ENCODE measurements around the gene ITFG1. TPM values are rescaled to one million over a fixed set of nuclear protein-coding genes. Genes with fewer than 3 reads are reported as not detected.

The ITFG1 gene
- total and polyA plus RNA-seq, 2 of the 13 experiments (the other 11 are each of a cell fraction or from before 2014, with no cell fraction given), result 74.5 to 150 TPM

DNA sequence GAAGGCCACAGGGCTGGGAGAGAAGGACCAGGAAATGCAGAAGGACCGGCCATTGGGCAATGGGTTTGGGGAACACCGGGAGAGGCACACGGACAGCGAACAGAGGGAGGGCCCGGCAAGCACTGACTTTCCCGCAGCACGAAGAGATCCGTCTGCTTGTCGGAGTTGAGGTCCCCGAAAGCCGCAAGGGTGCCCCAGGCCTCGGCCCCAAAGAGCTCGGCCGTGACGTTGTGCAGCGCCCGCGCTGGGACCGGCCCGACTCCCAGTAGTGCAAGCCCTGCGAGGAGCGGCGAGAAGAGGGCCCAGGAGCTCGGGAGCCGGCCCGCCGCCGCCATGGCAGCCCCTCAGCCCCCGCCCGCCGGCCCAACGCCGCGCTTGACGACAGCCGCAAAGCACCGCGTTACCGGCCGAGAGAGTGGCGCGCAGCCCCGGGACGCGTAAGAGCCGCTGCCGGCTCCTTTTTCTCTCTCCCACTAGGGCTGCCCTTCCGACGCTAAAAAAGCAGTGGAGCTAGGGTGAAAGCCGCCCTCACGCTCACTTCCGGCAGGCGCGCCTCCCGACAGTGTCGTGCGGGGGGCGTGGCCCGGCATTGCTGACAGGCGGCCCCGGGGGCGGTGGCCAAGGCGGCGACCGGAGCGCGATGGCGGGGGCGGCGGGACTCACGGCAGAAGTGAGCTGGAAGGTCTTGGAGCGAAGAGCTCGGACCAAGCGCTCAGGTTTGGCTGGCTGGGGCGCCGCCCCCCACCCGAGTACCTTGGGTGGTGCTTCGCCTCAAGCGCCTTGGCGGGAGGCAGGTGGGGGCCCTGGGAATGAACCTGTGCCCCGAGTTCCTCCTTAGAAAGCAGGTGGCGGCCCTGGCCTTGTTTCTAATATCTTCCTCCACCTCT, at the start of gene ITFG1, which contains the start of gene PHKB (continued):
- TF ChIP-seq, protein P1, sequence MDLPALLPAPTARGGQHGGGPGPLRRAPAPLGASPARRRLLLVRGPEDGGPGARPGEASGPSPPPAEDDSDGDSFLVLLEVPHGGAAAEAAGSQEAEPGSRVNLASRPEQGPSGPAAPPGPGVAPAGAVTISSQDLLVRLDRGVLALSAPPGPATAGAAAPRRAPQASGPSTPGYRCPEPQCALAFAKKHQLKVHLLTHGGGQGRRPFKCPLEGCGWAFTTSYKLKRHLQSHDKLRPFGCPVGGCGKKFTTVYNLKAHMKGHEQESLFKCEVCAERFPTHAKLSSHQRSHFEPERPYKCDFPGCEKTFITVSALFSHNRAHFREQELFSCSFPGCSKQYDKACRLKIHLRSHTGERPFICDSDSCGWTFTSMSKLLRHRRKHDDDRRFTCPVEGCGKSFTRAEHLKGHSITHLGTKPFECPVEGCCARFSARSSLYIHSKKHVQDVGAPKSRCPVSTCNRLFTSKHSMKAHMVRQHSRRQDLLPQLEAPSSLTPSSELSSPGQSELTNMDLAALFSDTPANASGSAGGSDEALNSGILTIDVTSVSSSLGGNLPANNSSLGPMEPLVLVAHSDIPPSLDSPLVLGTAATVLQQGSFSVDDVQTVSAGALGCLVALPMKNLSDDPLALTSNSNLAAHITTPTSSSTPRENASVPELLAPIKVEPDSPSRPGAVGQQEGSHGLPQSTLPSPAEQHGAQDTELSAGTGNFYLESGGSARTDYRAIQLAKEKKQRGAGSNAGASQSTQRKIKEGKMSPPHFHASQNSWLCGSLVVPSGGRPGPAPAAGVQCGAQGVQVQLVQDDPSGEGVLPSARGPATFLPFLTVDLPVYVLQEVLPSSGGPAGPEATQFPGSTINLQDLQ (CRISPR knock-in tag; IDR thresholded peaks at IDR 0.05), result no peak; the same call in 1 of the 2 replicates
- no peak for TF ChIP-seq RXRA (CRISPR knock-in tag; IDR thresholded peaks at IDR 0.05)
- TF ChIP-seq, protein P2, sequence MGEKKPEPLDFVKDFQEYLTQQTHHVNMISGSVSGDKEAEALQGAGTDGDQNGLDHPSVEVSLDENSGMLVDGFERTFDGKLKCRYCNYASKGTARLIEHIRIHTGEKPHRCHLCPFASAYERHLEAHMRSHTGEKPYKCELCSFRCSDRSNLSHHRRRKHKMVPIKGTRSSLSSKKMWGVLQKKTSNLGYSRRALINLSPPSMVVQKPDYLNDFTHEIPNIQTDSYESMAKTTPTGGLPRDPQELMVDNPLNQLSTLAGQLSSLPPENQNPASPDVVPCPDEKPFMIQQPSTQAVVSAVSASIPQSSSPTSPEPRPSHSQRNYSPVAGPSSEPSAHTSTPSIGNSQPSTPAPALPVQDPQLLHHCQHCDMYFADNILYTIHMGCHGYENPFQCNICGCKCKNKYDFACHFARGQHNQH (CRISPR knock-in tag; IDR thresholded peaks at IDR 0.05), result peak; percentile 77
- TF ChIP-seq KMT2B (CRISPR knock-in tag; IDR thresholded peaks at IDR 0.05), result peak; percentile 96
- peak; percentile 43; the same call in 1 of the 2 replicates for TF ChIP-seq MIER3 (CRISPR knock-in tag; IDR thresholded peaks at IDR 0.05; ENCODE audit: borderline replicate concordance)
- TF ChIP-seq, protein P3, sequence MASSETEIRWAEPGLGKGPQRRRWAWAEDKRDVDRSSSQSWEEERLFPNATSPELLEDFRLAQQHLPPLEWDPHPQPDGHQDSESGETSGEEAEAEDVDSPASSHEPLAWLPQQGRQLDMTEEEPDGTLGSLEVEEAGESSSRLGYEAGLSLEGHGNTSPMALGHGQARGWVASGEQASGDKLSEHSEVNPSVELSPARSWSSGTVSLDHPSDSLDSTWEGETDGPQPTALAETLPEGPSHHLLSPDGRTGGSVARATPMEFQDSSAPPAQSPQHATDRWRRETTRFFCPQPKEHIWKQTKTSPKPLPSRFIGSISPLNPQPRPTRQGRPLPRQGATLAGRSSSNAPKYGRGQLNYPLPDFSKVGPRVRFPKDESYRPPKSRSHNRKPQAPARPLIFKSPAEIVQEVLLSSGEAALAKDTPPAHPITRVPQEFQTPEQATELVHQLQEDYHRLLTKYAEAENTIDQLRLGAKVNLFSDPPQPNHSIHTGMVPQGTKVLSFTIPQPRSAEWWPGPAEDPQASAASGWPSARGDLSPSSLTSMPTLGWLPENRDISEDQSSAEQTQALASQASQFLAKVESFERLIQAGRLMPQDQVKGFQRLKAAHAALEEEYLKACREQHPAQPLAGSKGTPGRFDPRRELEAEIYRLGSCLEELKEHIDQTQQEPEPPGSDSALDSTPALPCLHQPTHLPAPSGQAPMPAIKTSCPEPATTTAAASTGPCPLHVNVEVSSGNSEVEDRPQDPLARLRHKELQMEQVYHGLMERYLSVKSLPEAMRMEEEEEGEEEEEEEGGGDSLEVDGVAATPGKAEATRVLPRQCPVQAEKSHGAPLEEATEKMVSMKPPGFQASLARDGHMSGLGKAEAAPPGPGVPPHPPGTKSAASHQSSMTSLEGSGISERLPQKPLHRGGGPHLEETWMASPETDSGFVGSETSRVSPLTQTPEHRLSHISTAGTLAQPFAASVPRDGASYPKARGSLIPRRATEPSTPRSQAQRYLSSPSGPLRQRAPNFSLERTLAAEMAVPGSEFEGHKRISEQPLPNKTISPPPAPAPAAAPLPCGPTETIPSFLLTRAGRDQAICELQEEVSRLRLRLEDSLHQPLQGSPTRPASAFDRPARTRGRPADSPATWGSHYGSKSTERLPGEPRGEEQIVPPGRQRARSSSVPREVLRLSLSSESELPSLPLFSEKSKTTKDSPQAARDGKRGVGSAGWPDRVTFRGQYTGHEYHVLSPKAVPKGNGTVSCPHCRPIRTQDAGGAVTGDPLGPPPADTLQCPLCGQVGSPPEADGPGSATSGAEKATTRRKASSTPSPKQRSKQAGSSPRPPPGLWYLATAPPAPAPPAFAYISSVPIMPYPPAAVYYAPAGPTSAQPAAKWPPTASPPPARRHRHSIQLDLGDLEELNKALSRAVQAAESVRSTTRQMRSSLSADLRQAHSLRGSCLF (CRISPR knock-in tag; IDR thresholded peaks at IDR 0.05; ENCODE audit: borderline replicate concordance), result no peak
- 0 out of 2 replicates have a peak, but pooled peaks have one; percentile 31 for TF ChIP-seq ZSCAN25 (CRISPR knock-in tag; IDR thresholded peaks at IDR 0.05)
- TF ChIP-seq ZNF207 (IDR thresholded peaks at IDR 0.05; ENCODE audit: borderline replicate concordance), result no peak
- TF ChIP-seq SRF (IDR thresholded peaks at IDR 0.05; ENCODE audit: low read depth, low read length), result no peak
- TF ChIP-seq PHB2 (IDR thresholded peaks at IDR 0.05; ENCODE audit: partially characterized antibody), result no peak
- TF ChIP-seq KDM6A (CRISPR knock-in tag; IDR thresholded peaks at IDR 0.05; ENCODE audit: low read depth), result no peak
- TF ChIP-seq, protein P4, sequence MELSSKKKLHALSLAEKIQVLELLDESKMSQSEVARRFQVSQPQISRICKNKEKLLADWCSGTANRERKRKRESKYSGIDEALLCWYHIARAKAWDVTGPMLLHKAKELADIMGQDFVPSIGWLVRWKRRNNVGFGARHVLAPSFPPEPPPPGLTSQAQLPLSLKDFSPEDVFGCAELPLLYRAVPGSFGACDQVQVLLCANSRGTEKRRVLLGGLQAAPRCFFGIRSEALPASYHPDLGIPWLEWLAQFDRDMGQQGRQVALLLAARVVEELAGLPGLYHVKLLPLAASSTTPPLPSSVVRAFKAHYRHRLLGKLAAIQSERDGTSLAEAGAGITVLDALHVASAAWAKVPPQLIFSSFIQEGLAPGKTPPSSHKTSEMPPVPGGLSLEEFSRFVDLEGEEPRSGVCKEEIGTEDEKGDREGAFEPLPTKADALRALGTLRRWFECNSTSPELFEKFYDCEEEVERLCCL (CRISPR knock-in tag; IDR thresholded peaks at IDR 0.05; ENCODE audit: borderline replicate concordance), result 0 out of 2 replicates have a peak, but pooled peaks have one; percentile 35
- no peak for TF ChIP-seq HNRNPH1 (optimal IDR thresholded peaks at IDR 0.05; ENCODE audit: low read depth, low read length)
- TF ChIP-seq SALL2 (CRISPR knock-in tag; IDR thresholded peaks at IDR 0.05), result peak; percentile 92
- peak; percentile 76 for TF ChIP-seq NKX3-1 (CRISPR knock-in tag; IDR thresholded peaks at IDR 0.05)
- TF ChIP-seq HOXA5 (CRISPR knock-in tag; IDR thresholded peaks at IDR 0.05), result no peak; the same call in 1 of the 2 replicates
- peak; percentile 95; the same call in 1 of the 2 replicates for TF ChIP-seq HDAC1 (CRISPR knock-in tag; IDR thresholded peaks at IDR 0.05)
- TF ChIP-seq BORCS8-MEF2B (CRISPR knock-in tag; IDR thresholded peaks at IDR 0.05), result no peak
- peak; percentile 83; the same call in 1 of the 2 replicates for TF ChIP-seq KDM5B (CRISPR knock-in tag; IDR thresholded peaks at IDR 0.05; ENCODE audit: borderline replicate concordance)

All from HepG2 (cell line).